Naive thymus-derived CD8-positive, alpha-beta T cell (primary cell): Measurements from ENCODE around the gene GRAMD2B. TPM values are rescaled to one million over a fixed set of nuclear protein-coding genes. Genes with fewer than 3 reads are reported as not detected.
A peak's percentile ranks its signal among the peaks of the same experiment; 100 is the strongest.
"Not testable (repeated sequence)": the region's sequence is repeated elsewhere in the genome, so short reads cannot be mapped to it uniquely, and the experiment has no call there.

Experiments
- ATAC-seq, 2 donors: fragments of 150-1000 bp; cut with Tn5 transposase in 1 of 2; sonication (Bioruptor Pico), chemical (Tn5 transposase) in 1 of 2; 1 replicate in 1 of 2; 2 replicates in 1 of 2; pipeline ENCODE4 v1.10.0; 2021; ENCODE audit warnings: mild to moderate bottlenecking in 2 of 2, moderate library complexity in 2 of 2
- POLR2A ChIA-PET: fragments of 350-600 bp; sonication (Branson Sonifier 250); formaldehyde crosslinking; loops from one replicate; lab custom pipeline; 2021; ENCODE audit warnings: antibody characterized with exemption; lab: Charles Lee
- DNase-seq, 10 donors: peaks; one replicate each; pipeline versions ENCODE4 v3.0.0 to v3.0.0-alpha.2; 2020 to 2022
- H3K27ac Mint-ChIP-seq, 10 donors: one replicate each; pipeline ENCODE4 v1.8.0; 2020 to 2022; ENCODE audit warnings: mild to moderate bottlenecking in 10 of 10, mixed read lengths in 10 of 10, moderate library complexity in 4 of 10, inconsistent platforms in 1 of 10
- H3K27me3 Mint-ChIP-seq, 5 donors: one replicate each; pipeline ENCODE4 v1.8.0; 2021 to 2022; ENCODE audit warnings: mixed read lengths in 5 of 5
- H3K36me3 Mint-ChIP-seq, 3 donors: one replicate each; pipeline ENCODE4 v1.8.0; 2020 to 2022; ENCODE audit warnings: mixed read lengths in 3 of 3, mild to moderate bottlenecking in 2 of 3, inconsistent platforms in 1 of 3
- H3K4me1 Mint-ChIP-seq, 4 donors: one replicate each; pipeline ENCODE4 v1.8.0; 2021 to 2022; ENCODE audit warnings: mixed read lengths in 4 of 4
- H3K4me3 Mint-ChIP-seq, 10 donors: one replicate each; pipeline ENCODE4 v1.8.0; 2020 to 2022; ENCODE audit warnings: mild to moderate bottlenecking in 10 of 10, mixed read lengths in 10 of 10, moderate library complexity in 6 of 10, inconsistent platforms in 1 of 10
- H3K9me3 Mint-ChIP-seq, 9 donors: one replicate each; pipeline ENCODE4 v1.8.0; 2020 to 2022; ENCODE audit warnings: mixed read lengths in 9 of 9, mild to moderate bottlenecking in 3 of 9, inconsistent platforms in 1 of 9, moderate library complexity in 1 of 9
- polyA plus RNA-seq, 3 donors: library from polyadenylated mRNA; unstranded; fragments of 300-500 nt; fragmentation: Illumina TruSeq; gene quantifications; one replicate each; pipeline ENCODE4 v1.2.3, GENCODE V29; 2021
- total RNA-seq, 8 experiments: library from RNA in 2 of 8; stranded (reverse) in 2 of 8; gene quantifications; one replicate each; pipeline ENCODE4 v1.2.3 and lab custom pipeline; 2021 to 2026

The GRAMD2B gene
- total and polyA plus RNA-seq, 5 experiments from 2014 or later: 5.0 to 7.1 (median 6.0) TPM

- Mint-ChIP-seq H3K4me1 (no peaks in the 10 kb centered on the region), H3K4me3 (no peak overlapping the region), H3K9me3 (peaks cover 0 to 6% (median 4%) of the 10 kb centered on the region in 9 donors), H3K36me3 (peaks cover 0 to 5% (median 3%) of the 10 kb centered on the region in 3 donors), H3K27ac (peak overlapping the region in 1 of 10 donors; percentile 2), H3K27me3 (peaks cover 4 to 15% (median 10%) of the 10 kb centered on the region in 5 donors)
- DNase-seq: no peak
- no peak for ATAC-seq
- POLR2A ChIA-PET: no interaction called here
Observed at GRCh38 chr5:126416266-126416925, 6.8 kb upstream of the GRAMD2B start.

GRCh38 chr5:126417178-126417577 is 6.0 kb upstream of the GRAMD2B start:
- Mint-ChIP-seq H3K9me3 (no peaks in the 10 kb centered on the region), H3K27me3 (peaks cover 0 to 12% (median 8%) of the 10 kb centered on the region in 5 donors), H3K27ac (no peak overlapping the region), H3K4me1 (no peaks in the 10 kb centered on the region), H3K4me3 (no peak overlapping the region), H3K36me3 (peaks cover 0 to 5% (median 0%) of the 10 kb centered on the region in 3 donors)
- POLR2A ChIA-PET: no interaction called here
- DNase-seq (no peak), ATAC-seq (no peak)

GRCh38 chr5:126419102-126419501 is 4.1 kb upstream of the GRAMD2B start:
- H3K4me3 Mint-ChIP-seq: no peak overlapping the region
- H3K4me1 Mint-ChIP-seq: peaks cover 6 to 14% (median 11%) of the 10 kb centered on the region in 4 donors
- H3K9me3 Mint-ChIP-seq: no peaks in the 10 kb centered on the region
- DNase-seq: no peak
- POLR2A ChIA-PET: no interaction called here
- ATAC-seq: no peak
- H3K36me3 Mint-ChIP-seq: no peaks in the 10 kb centered on the region
- H3K27me3 Mint-ChIP-seq: peaks cover 0 to 9% (median 4%) of the 10 kb centered on the region in 5 donors
- H3K27ac Mint-ChIP-seq: no peak overlapping the region

DNA sequence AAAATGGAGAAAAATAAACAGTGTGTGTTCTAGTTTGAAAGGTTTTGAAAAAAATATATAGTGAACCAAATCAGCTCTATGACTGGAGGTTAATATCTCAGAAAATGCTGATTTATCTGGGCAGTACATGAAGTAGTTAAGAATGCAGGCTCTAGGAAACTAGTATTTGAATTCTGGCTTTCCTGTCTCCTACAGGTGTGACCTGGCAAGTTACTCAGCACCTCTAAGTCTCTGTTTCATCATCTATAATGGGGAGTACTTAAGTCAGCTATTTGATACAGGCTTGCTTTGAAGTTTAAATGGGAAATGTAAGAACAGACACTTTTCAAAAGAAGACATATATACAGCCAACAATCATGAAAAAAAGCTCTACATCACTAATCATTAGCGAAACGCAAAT is 5.2 kb downstream of the GRAMD2B start:
- no peak for ATAC-seq
- Mint-ChIP-seq H3K9me3 (no peaks in the 10 kb centered on the region), H3K4me1 (peaks cover 17 to 61% (median 33%) of the 10 kb centered on the region in 4 donors), H3K4me3 (no peak overlapping the region), H3K36me3 (peaks cover 6 to 34% (median 8%) of the 10 kb centered on the region in 3 donors), H3K27ac (no peak overlapping the region), H3K27me3 (no peaks in the 10 kb centered on the region)
- no peak for DNase-seq
- POLR2A ChIA-PET: no interaction called here

DNA sequence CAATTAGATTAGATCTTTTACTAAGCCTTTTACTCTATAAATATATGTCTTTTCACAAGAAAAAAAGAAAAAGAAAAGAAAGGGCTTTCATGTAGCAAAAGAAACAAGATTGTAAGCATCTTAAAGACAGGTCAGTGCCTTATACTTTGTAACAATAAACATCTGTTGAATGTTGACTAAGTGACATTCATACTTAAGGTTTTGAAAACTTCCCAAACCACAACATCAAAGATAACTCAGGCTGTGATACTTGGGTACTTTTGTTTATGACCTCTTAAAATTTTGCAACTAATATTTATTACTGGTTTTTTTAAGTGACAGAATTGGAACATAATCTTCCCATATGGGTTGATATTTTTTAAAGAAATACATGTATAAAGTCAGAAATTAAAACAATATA is 7.4 kb downstream of the GRAMD2B start:
- H3K4me1 Mint-ChIP-seq: peaks cover 7 to 40% (median 19%) of the 10 kb centered on the region in 4 donors
- DNase-seq: no peak
- H3K36me3 Mint-ChIP-seq: peaks cover 6 to 42% (median 8%) of the 10 kb centered on the region in 3 donors
- no peak for ATAC-seq
- H3K4me3 Mint-ChIP-seq: no peak overlapping the region
- POLR2A ChIA-PET: no interaction called here
- H3K9me3 Mint-ChIP-seq: no peaks in the 10 kb centered on the region
- no peak overlapping the region for H3K27ac Mint-ChIP-seq
- H3K27me3 Mint-ChIP-seq: no peaks in the 10 kb centered on the region

DNA sequence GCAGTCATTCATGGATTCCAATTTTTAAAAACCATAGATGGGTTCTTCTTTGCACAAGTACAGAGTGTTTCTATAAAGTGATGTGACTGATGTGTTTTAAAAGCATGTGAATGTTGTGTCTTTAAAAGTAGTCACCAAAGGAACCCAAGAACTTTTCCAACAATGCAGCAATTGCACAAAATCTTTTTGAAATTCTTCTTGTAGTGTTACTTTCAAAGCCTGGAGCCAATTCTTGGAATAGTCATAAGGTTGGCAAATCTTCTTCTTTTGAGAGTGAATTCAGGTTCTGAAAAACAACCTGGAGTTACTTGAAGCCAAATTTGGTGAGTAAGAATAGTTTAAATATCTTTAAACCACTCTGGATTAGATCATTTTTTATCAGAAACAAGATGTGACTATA is 10.5 kb downstream of the GRAMD2B start:
- H3K36me3 Mint-ChIP-seq: peaks cover 14 to 50% (median 19%) of the 10 kb centered on the region in 3 donors
- H3K27me3 Mint-ChIP-seq: no peaks in the 10 kb centered on the region
- H3K4me1 Mint-ChIP-seq: peaks cover 0 to 37% (median 16%) of the 10 kb centered on the region in 4 donors
- no peaks in the 10 kb centered on the region for H3K9me3 Mint-ChIP-seq
- H3K4me3 Mint-ChIP-seq: no peak overlapping the region
- no peak for ATAC-seq
- POLR2A ChIA-PET: no interaction called here
- H3K27ac Mint-ChIP-seq: no peak overlapping the region
- DNase-seq: no peak

- no peak for DNase-seq
- H3K27me3 Mint-ChIP-seq: no peaks in the 10 kb centered on the region
- H3K4me3 Mint-ChIP-seq: no peak overlapping the region
- POLR2A ChIA-PET: no interaction called here
- no peak for ATAC-seq
- H3K36me3 Mint-ChIP-seq: peaks cover 20 to 43% (median 22%) of the 10 kb centered on the region in 3 donors
- peaks cover 0 to 29% (median 15%) of the 10 kb centered on the region in 4 donors for H3K4me1 Mint-ChIP-seq
- H3K9me3 Mint-ChIP-seq: peaks cover 0 to under 1% (median 0%) of the 10 kb centered on the region in 9 donors
- H3K27ac Mint-ChIP-seq: peak overlapping the region in 1 of 10 donors; percentile 36
Observed at GRCh38 chr5:126435261-126435660, 12.1 kb downstream of the GRAMD2B start.

- Mint-ChIP-seq H3K27ac (peak overlapping the region in 1 of 10 donors; percentile 36), H3K27me3 (no peaks in the 10 kb centered on the region)
Observed at GRCh38 chr5:126435714-126436113, 12.5 kb downstream of the GRAMD2B start.

GRCh38 chr5:126437721-126438120 is 14.5 kb downstream of the GRAMD2B start:
- H3K36me3 Mint-ChIP-seq: peaks cover 14 to 35% (median 25%) of the 10 kb centered on the region in 3 donors
- peaks cover 0 to 13% (median 11%) of the 10 kb centered on the region in 4 donors for H3K4me1 Mint-ChIP-seq
- POLR2A ChIA-PET: no interaction called here

More at GRCh38 chr5:126435714-126436113, 12.5 kb downstream of the GRAMD2B start:
- ATAC-seq (no peak), DNase-seq (no peak)
- H3K4me3 Mint-ChIP-seq: no peak overlapping the region
- peaks cover 20 to 39% (median 25%) of the 10 kb centered on the region in 3 donors for H3K36me3 Mint-ChIP-seq
- H3K9me3 Mint-ChIP-seq: peaks cover 0 to 3% (median 0%) of the 10 kb centered on the region in 9 donors
- H3K4me1 Mint-ChIP-seq: peaks cover 0 to 25% (median 15%) of the 10 kb centered on the region in 4 donors
- POLR2A ChIA-PET: no interaction called here

GRCh38 chr5:126438267-126438666 is 15.1 kb downstream of the GRAMD2B start:
- peaks cover 0 to 3% (median 0%) of the 10 kb centered on the region in 9 donors for H3K9me3 Mint-ChIP-seq
- DNase-seq: no peak

More at GRCh38 chr5:126437721-126438120, 14.5 kb downstream of the GRAMD2B start:
- peaks cover 0 to 3% (median 0%) of the 10 kb centered on the region in 9 donors for H3K9me3 Mint-ChIP-seq
- ATAC-seq (no peak), DNase-seq (no peak)
- no peaks in the 10 kb centered on the region for H3K27me3 Mint-ChIP-seq
- H3K27ac Mint-ChIP-seq: peak overlapping the region in 2 of 10 donors; percentile 35 to 61
- no peak overlapping the region for H3K4me3 Mint-ChIP-seq

DNA sequence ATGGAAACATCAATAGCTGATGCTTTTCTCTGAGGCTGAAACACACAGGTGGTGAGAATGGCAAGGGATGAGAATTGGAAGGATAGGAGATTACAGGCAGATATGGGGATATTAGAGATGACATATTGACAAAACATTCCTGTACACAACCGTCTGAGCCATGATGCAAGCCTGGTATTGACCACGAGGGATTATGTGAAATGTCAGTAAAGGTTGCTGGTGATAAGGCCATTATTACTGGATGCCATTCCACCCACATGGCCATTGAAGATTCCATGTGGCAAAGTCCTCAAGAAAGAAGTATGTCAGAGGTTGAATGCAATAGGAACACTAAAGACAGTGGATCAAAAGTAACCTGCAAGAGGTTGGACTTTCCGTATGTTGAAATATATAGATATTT is 15.7 kb downstream of the GRAMD2B start:
- Mint-ChIP-seq H3K9me3 (peaks cover 0 to 3% (median 0%) of the 10 kb centered on the region in 9 donors), H3K4me3 (no peak overlapping the region), H3K27me3 (no peaks in the 10 kb centered on the region), H3K4me1 (peaks cover 8 to 20% (median 16%) of the 10 kb centered on the region in 4 donors), H3K27ac (peak overlapping the region in 1 of 10 donors; percentile 18), H3K36me3 (peaks cover 14 to 33% (median 27%) of the 10 kb centered on the region in 3 donors)
- no peak for DNase-seq
- POLR2A ChIA-PET: no interaction called here
- ATAC-seq: no peak

More at GRCh38 chr5:126438267-126438666, 15.1 kb downstream of the GRAMD2B start:
- ATAC-seq: no peak
- peaks cover 14 to 33% (median 25%) of the 10 kb centered on the region in 3 donors for H3K36me3 Mint-ChIP-seq
- peak overlapping the region in 3 of 10 donors; percentile 3 to 61 (median 18) for H3K27ac Mint-ChIP-seq
- H3K4me1 Mint-ChIP-seq: peaks cover 4 to 14% (median 11%) of the 10 kb centered on the region in 4 donors
- H3K4me3 Mint-ChIP-seq: no peak overlapping the region
- POLR2A ChIA-PET: no interaction called here
- H3K27me3 Mint-ChIP-seq: no peaks in the 10 kb centered on the region

DNA sequence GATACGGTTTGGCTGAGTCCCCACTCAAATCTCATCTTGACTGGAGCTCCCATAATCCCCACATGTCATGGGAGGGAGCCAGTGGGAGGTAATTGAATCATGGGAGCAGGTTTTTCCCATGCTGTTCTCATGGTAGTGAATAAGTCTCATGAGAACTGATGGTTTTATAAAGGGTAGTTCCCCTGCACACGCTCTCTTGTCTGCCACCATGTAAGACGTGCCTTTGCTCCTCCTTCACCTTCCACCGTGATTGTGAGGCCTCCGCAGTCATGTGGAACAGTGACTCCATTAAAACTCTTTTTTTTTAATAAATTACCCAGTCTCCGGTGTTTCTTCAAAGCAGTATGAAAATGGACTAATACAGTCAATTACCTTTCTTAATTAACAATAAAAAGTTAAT is 16.5 kb downstream of the GRAMD2B start:
- H3K27me3 Mint-ChIP-seq, ATAC-seq, H3K27ac Mint-ChIP-seq, H3K4me3 Mint-ChIP-seq, H3K9me3 Mint-ChIP-seq, POLR2A ChIA-PET, DNase-seq: not testable (repeated sequence)
- peaks cover 14 to 32% (median 31%) of the 10 kb centered on the region in 3 donors for H3K36me3 Mint-ChIP-seq
- peaks cover 15 to 29% (median 20%) of the 10 kb centered on the region in 4 donors for H3K4me1 Mint-ChIP-seq

GRCh38 chr5:126441230-126441629 is 18.0 kb downstream of the GRAMD2B start:
- peaks cover 14 to 39% (median 29%) of the 10 kb centered on the region in 4 donors for H3K4me1 Mint-ChIP-seq
- POLR2A ChIA-PET: interaction anchor here (0.8 kb wide), 1 partner anchor 18 kb away, joined by 3 read pairs; the partner anchor contains the start of gene GRAMD2B
- ATAC-seq (no peak), DNase-seq (no peak)
- peak overlapping the region in 3 of 10 donors; percentile 27 to 44 (median 40) for H3K27ac Mint-ChIP-seq
- no peaks in the 10 kb centered on the region for H3K27me3 Mint-ChIP-seq
- peaks cover 14 to 34% (median 23%) of the 10 kb centered on the region in 3 donors for H3K36me3 Mint-ChIP-seq
- peaks cover 0 to 3% (median 0%) of the 10 kb centered on the region in 9 donors for H3K9me3 Mint-ChIP-seq
- H3K4me3 Mint-ChIP-seq: no peak overlapping the region
